OCI-LY7 (cell line): ENCODE data around the gene SHISAL2A. TPM values are rescaled to one million over a fixed set of nuclear protein-coding genes. Genes with fewer than 3 reads are reported as not detected.

Experiments
- BruUV-seq: library from RNA; stranded (reverse); fragments of 400-500 nt; replicated peaks from 2 replicates; lab custom pipeline; 2021; lab: Mats Ljungman, UMichigan
- CTCF ChIA-PET: fragments of 300-600 bp; sonication (Branson Sonifier 250); formaldehyde crosslinking; loops from one replicate; lab custom pipeline; 2022; ENCODE audit warnings: antibody characterized with exemption; ENCODE audit not compliant: unreplicated experiment; lab: Charles Lee
- POLR2A ChIA-PET: fragments of 300-600 bp; sonication (Branson Sonifier 250); formaldehyde crosslinking; loops from one replicate; lab custom pipeline; 2022; ENCODE audit warnings: antibody characterized with exemption; lab: Charles Lee
- DNase-seq: peaks from one replicate; pipeline ENCODE4 v3.0.0-alpha.2; 2015; ENCODE audit warnings: low spot score
- H2AFZ ChIP-seq: fragments of 200-600 bp; sonication (generic), shearing (Covaris generic); 2 replicates; pipeline ENCODE4 v1.6.1; 2014; ENCODE audit warnings: mild to moderate bottlenecking, antibody characterized with exemption, low read length, moderate library complexity
- H3K27ac ChIP-seq: fragments of 200-600 bp; sonication (generic); 2 replicates; pipeline ENCODE4 v1.5.1; 2014; ENCODE audit warnings: mixed run types, low read depth, mild to moderate bottlenecking, moderate library complexity, low read length, inconsistent platforms; ENCODE audit not compliant: poor library complexity, severe bottlenecking
- H3K36me3 ChIP-seq: fragments of 200-600 bp; sonication (generic); 2 replicates; pipeline ENCODE4 v1.6.1; 2014; ENCODE audit warnings: mild to moderate bottlenecking, antibody characterized with exemption, low read length, moderate library complexity, mixed read lengths; ENCODE audit not compliant: insufficient read depth
- H3K4me1 ChIP-seq: fragments of 200-600 bp; sonication (generic); 2 replicates; pipeline ENCODE4 v1.5.1; 2014; ENCODE audit warnings: mild to moderate bottlenecking, low read length; ENCODE audit not compliant: insufficient read depth, poor library complexity, severe bottlenecking
- H3K4me2 ChIP-seq: fragments of 200-600 bp; sonication (generic); 2 replicates; pipeline ENCODE4 v1.6.1; 2014; ENCODE audit warnings: mild to moderate bottlenecking, low read length
- H3K4me3 ChIP-seq: fragments of 200-600 bp; sonication (generic); 2 replicates; pipeline ENCODE4 v1.5.1; 2014; ENCODE audit warnings: mild to moderate bottlenecking, low read depth, low read length; ENCODE audit not compliant: poor library complexity, severe bottlenecking
- H3K79me2 ChIP-seq: fragments of 200-600 bp; sonication (generic); 2 replicates; pipeline ENCODE4 v1.6.1; 2016; ENCODE audit warnings: low read depth, mild to moderate bottlenecking, low read length, moderate library complexity, mixed read lengths; ENCODE audit not compliant: insufficient read depth
- H3K9me2 ChIP-seq: fragments of 200-600 bp; sonication (generic); 2 replicates; pipeline ENCODE4 v1.6.1; 2016; ENCODE audit warnings: mild to moderate bottlenecking, low read length, mixed read lengths; ENCODE audit not compliant: insufficient read depth
- H3K9me3 ChIP-seq: fragments of 200-600 bp; sonication (generic); 2 replicates; pipeline ENCODE4 v1.6.1; 2014; ENCODE audit warnings: mild to moderate bottlenecking, mixed run types, low read length, mixed read lengths
- H4K20me1 ChIP-seq: fragments of 200-600 bp; sonication (generic); 2 replicates; pipeline ENCODE4 v1.6.1; 2014; ENCODE audit warnings: mild to moderate bottlenecking, antibody characterized with exemption, low read length, moderate library complexity, mixed read lengths; ENCODE audit not compliant: insufficient read depth
- CTCF ChIP-seq: fragments of 200-600 bp; sonication (generic); conservative IDR thresholded peaks from 2 replicates; pipeline ENCODE4 v1.5.1; 2014; ENCODE audit warnings: mild to moderate bottlenecking, antibody characterized with exemption, low read length, moderate library complexity, mixed read lengths
- EZH2phosphoT487 ChIP-seq: fragments of 200-600 bp; sonication (generic); IDR thresholded peaks from 2 replicates; pipeline ENCODE4 v1.6.1; 2018; ENCODE audit warnings: low read depth, borderline replicate concordance, mild to moderate bottlenecking, mixed run types, antibody characterized with exemption, low read length, moderate library complexity, mixed read lengths
- intact Hi-C: fragments of 100-400 bp; cut with micrococcal nuclease; formaldehyde crosslinking; loops from one replicate; pipeline ENCODE4 v1.10.0; 2022; ENCODE audit not compliant: unreplicated experiment
- total RNA-seq, 2 experiments: library from RNA; depleted of rRNA in 1 of 2; stranded (reverse); fragments of >200 nt in 1 of 2; shearing (Covaris generic) in 1 of 2; gene quantifications; 2 replicates each; pipeline ENCODE4 v1.2.3, GENCODE V29; 2014 to 2022

The SHISAL2A gene
- total RNA-seq, 2 experiments from 2014 or later, result 0.27 to 0.69 TPM

- no peak overlapping the region for H2AFZ ChIP-seq
- no peak for DNase-seq
These were observed 46.5 kb downstream of the SHISAL2A start for GRCh38 chr1:52679498-52679897.

GRCh38 chr1:52680353-52680752, 47.4 kb downstream of the SHISAL2A start:
- intact Hi-C loops, result no loop called here
- peaks cover 8% of the 10 kb centered on the region for H3K36me3 ChIP-seq
- H3K4me3 ChIP-seq, result no peak overlapping the region
- BruUV-seq, result no TSS peak
- H3K9me2 ChIP-seq, result no peaks in the 10 kb centered on the region
- ChIA-PET CTCF (no interaction called here), POLR2A (interaction anchor here (0.6 to 1.3 kb wide), 2 partner anchors 11 to 276 kb away, joined by 3 read pairs; partner anchors contain the start of genes ORC1 and PRPF38A)
- no peaks in the 10 kb centered on the region for H3K4me1 ChIP-seq
- no peak for DNase-seq
- TF ChIP-seq CTCF, result no peak
- TF ChIP-seq EZH2phosphoT487, result no peak
- no peak overlapping the region for H3K27ac ChIP-seq
- H3K79me2 ChIP-seq, result no peaks in the 10 kb centered on the region
- no peaks in the 10 kb centered on the region for H4K20me1 ChIP-seq
- H3K4me2 ChIP-seq, result no peak overlapping the region
- H2AFZ ChIP-seq, result no peak overlapping the region
- H3K9me3 ChIP-seq, result no peaks in the 10 kb centered on the region

More at GRCh38 chr1:52679498-52679897, 46.5 kb downstream of the SHISAL2A start:
- POLR2A ChIA-PET, result interaction anchor here (0.6 to 1.2 kb wide), 4 partner anchors 219 to 313 kb away, joined by 3 to 6 read pairs (median 3); partner anchors contain the start of gene CC2D1B
- Histone ChIP-seq H3K9me3 (no peaks in the 10 kb centered on the region), H3K79me2 (no peaks in the 10 kb centered on the region), H3K4me1 (peaks cover 8% of the 10 kb centered on the region), H3K9me2 (no peaks in the 10 kb centered on the region), H3K36me3 (no peaks in the 10 kb centered on the region; the same call in 1 of the 2 replicates), H3K27ac (no peak overlapping the region), H4K20me1 (no peaks in the 10 kb centered on the region), H3K4me3 (no peak overlapping the region), H3K4me2 (no peak overlapping the region)
- no peak for TF ChIP-seq EZH2phosphoT487
- TF ChIP-seq CTCF, result no peak
- BruUV-seq, result no TSS peak
- intact Hi-C loops, result no loop called here
- CTCF ChIA-PET, result no interaction called here

- H3K27ac ChIP-seq, result no peak overlapping the region
- no peaks in the 10 kb centered on the region for H3K9me2 ChIP-seq
- intact Hi-C loops, result no loop called here
- H2AFZ ChIP-seq, result no peak overlapping the region
- BruUV-seq, result no TSS peak
- H3K36me3 ChIP-seq, result peaks cover 10% of the 10 kb centered on the region
- H3K4me1 ChIP-seq, result peaks cover 3% of the 10 kb centered on the region
- POLR2A ChIA-PET, result interaction anchor here (1.3 kb wide), 1 partner anchor 277 kb away, joined by 3 read pairs; the partner anchor contains the start of genes ORC1 and PRPF38A
- H3K9me3 ChIP-seq, result no peaks in the 10 kb centered on the region
- H4K20me1 ChIP-seq, result no peaks in the 10 kb centered on the region
- H3K79me2 ChIP-seq, result no peaks in the 10 kb centered on the region
- no peak overlapping the region for H3K4me2 ChIP-seq
- no peak overlapping the region for H3K4me3 ChIP-seq
- no peak for DNase-seq
- CTCF ChIA-PET, result no interaction called here
- no peak for TF ChIP-seq CTCF
- no peak for TF ChIP-seq EZH2phosphoT487
These were observed 48.2 kb downstream of the SHISAL2A start for GRCh38 chr1:52681136-52681535.
